HepG2 (cell line): ENCODE measurements around the gene C5AR1. TPM values are rescaled to one million over a fixed set of nuclear protein-coding genes. Genes with fewer than 3 reads are reported as not detected.

Source experiments
- ESRRA ChIP-seq: sonication (generic); formaldehyde crosslinking; IDR thresholded peaks from 2 replicates; pipeline ENCODE4 v1.5.1; 2020; ENCODE audit warnings: mild to moderate bottlenecking, low read depth, missing genetic modification reagents
- FOXK1 ChIP-seq: sonication (generic); formaldehyde crosslinking; IDR thresholded peaks from 2 replicates; pipeline ENCODE4 v1.4.0; 2020; ENCODE audit warnings: low read depth, missing genetic modification reagents, borderline replicate concordance
- GABPB1 ChIP-seq: IDR thresholded peaks from 2 replicates; pipeline ENCODE4 v1.6.1; 2016; ENCODE audit warnings: mild to moderate bottlenecking, missing genetic modification reagents, moderate library complexity, missing compliant biosample characterization
- NAIF1 ChIP-seq: sonication (generic); formaldehyde crosslinking; IDR thresholded peaks from 2 replicates; pipeline ENCODE4 v1.5.0; 2020; ENCODE audit warnings: mild to moderate bottlenecking, missing genetic modification reagents, borderline replicate concordance
- RXRB ChIP-seq: IDR thresholded peaks from 2 replicates; pipeline ENCODE4 v1.6.1; 2016; ENCODE audit warnings: borderline replicate concordance, missing genetic modification reagents, missing compliant biosample characterization
- SKI ChIP-seq: fragments of 450-650 bp; IDR thresholded peaks from one replicate; pipeline ENCODE4 v1.6.1; 2018; ENCODE audit warnings: mild to moderate bottlenecking; ENCODE audit not compliant: partially characterized antibody
- ZC3H13 ChIP-seq: sonication (generic); formaldehyde crosslinking; IDR thresholded peaks from 2 replicates; pipeline ENCODE4 v1.8.1; 2023; ENCODE audit warnings: mild to moderate bottlenecking, missing genetic modification reagents, moderate library complexity
- ZNF12 ChIP-seq: sonication (generic); formaldehyde crosslinking; IDR thresholded peaks from 2 replicates; pipeline ENCODE4 v1.5.0; 2020; ENCODE audit warnings: missing genetic modification reagents
- polyA plus RNA-seq, 8 experiments: library from polyadenylated mRNA; depleted of rRNA in 3 of 8; stranded (reverse) in 7 of 8; unstranded in 1 of 8; fragments of >200 nt; fragmentation: Illumina TruSeq in 4 of 8; extraction: Trizol in 4 of 8; gene quantifications; 2 replicates each; pipeline versions ENCODE4 v1.2.1 to v1.2.3, GENCODE V29; 2011 to 2016; ENCODE audit warnings: low read depth in 4 of 8, missing spikeins in 1 of 8, mixed read lengths in 1 of 8; ENCODE audit not compliant: insufficient read depth in 1 of 8
- total RNA-seq, 5 experiments: library from RNA; depleted of rRNA; stranded (reverse); fragments of >200 nt; fragmentation: Illumina TruSeq; extraction: Trizol; gene quantifications; 2 replicates each; pipeline ENCODE4 v1.2.3, GENCODE V29; 2016; ENCODE audit warnings: low read depth in 1 of 5
- TF ChIP-seq, protein P1 (sequence below): IDR thresholded peaks from 2 replicates; pipeline ENCODE4 v1.4.0; 2020; ENCODE audit warnings: mild to moderate bottlenecking, missing genetic modification reagents
- TF ChIP-seq, protein P2 (sequence below): sonication (generic); formaldehyde crosslinking; IDR thresholded peaks from 2 replicates; pipeline ENCODE4 v1.8.0; 2022; ENCODE audit warnings: mild to moderate bottlenecking, missing genetic modification reagents, moderate library complexity
- TF ChIP-seq, protein P3 (sequence below): IDR thresholded peaks from 2 replicates; pipeline ENCODE4 v1.6.1; 2016; ENCODE audit warnings: missing compliant biosample characterization, missing genetic modification reagents, borderline replicate concordance
- TF ChIP-seq, protein P4 (sequence below): sonication (generic); formaldehyde crosslinking; IDR thresholded peaks from 2 replicates; pipeline ENCODE4 v1.4.0; 2020; ENCODE audit warnings: low read depth, missing genetic modification reagents
- TF ChIP-seq, protein P5 (sequence below): sonication (generic); formaldehyde crosslinking; IDR thresholded peaks from 2 replicates; pipeline ENCODE4 v1.5.0; 2020; ENCODE audit warnings: mild to moderate bottlenecking, missing genetic modification reagents, moderate library complexity

C5AR1 gene
- total and polyA plus RNA-seq, 2 of the 13 experiments (the other 11 are each of a cell fraction or from before 2014, with no cell fraction given), result 0.07 to 1.6 TPM

DNA sequence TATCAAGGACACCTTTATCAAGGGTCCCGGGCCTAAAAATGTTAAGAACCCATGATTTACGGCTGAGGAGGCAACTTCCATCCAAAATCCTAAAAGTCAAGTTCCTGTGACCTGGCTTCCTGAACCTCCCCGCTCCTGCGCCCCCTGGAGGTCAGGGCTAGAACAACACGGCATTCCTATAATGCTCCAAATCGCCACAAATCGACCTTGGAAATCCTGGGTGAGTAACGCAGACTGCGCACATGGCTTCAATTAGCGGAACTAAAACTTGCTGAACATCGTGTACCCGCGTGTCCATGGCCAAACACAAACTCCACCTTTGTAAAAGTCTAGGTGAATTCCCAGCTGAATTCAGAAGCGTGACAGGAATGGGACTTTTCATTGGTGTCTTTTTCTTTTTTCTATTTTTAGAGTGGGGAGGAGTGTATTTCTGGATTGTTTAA lies 4.3 kb upstream of the C5AR1 start (continued):
- TF ChIP-seq, protein P1, sequence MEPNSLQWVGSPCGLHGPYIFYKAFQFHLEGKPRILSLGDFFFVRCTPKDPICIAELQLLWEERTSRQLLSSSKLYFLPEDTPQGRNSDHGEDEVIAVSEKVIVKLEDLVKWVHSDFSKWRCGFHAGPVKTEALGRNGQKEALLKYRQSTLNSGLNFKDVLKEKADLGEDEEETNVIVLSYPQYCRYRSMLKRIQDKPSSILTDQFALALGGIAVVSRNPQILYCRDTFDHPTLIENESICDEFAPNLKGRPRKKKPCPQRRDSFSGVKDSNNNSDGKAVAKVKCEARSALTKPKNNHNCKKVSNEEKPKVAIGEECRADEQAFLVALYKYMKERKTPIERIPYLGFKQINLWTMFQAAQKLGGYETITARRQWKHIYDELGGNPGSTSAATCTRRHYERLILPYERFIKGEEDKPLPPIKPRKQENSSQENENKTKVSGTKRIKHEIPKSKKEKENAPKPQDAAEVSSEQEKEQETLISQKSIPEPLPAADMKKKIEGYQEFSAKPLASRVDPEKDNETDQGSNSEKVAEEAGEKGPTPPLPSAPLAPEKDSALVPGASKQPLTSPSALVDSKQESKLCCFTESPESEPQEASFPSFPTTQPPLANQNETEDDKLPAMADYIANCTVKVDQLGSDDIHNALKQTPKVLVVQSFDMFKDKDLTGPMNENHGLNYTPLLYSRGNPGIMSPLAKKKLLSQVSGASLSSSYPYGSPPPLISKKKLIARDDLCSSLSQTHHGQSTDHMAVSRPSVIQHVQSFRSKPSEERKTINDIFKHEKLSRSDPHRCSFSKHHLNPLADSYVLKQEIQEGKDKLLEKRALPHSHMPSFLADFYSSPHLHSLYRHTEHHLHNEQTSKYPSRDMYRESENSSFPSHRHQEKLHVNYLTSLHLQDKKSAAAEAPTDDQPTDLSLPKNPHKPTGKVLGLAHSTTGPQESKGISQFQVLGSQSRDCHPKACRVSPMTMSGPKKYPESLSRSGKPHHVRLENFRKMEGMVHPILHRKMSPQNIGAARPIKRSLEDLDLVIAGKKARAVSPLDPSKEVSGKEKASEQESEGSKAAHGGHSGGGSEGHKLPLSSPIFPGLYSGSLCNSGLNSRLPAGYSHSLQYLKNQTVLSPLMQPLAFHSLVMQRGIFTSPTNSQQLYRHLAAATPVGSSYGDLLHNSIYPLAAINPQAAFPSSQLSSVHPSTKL, result peak; percentile 79
- 0 out of 2 replicates have a peak, but pooled peaks have one; percentile 25 for TF ChIP-seq ZNF12 (CRISPR knock-in tag)
- TF ChIP-seq, protein P2, sequence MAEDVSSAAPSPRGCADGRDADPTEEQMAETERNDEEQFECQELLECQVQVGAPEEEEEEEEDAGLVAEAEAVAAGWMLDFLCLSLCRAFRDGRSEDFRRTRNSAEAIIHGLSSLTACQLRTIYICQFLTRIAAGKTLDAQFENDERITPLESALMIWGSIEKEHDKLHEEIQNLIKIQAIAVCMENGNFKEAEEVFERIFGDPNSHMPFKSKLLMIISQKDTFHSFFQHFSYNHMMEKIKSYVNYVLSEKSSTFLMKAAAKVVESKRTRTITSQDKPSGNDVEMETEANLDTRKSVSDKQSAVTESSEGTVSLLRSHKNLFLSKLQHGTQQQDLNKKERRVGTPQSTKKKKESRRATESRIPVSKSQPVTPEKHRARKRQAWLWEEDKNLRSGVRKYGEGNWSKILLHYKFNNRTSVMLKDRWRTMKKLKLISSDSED (CRISPR knock-in tag), result no peak
- TF ChIP-seq, protein P3, sequence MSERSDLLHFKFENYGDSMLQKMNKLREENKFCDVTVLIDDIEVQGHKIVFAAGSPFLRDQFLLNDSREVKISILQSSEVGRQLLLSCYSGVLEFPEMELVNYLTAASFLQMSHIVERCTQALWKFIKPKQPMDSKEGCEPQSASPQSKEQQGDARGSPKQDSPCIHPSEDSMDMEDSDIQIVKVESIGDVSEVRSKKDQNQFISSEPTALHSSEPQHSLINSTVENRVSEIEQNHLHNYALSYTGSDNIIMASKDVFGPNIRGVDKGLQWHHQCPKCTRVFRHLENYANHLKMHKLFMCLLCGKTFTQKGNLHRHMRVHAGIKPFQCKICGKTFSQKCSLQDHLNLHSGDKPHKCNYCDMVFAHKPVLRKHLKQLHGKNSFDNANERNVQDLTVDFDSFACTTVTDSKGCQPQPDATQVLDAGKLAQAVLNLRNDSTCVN (CRISPR knock-in tag), result 0 out of 2 replicates have a peak, but pooled peaks have one; percentile 36
- TF ChIP-seq ZC3H13 (CRISPR knock-in tag), result no peak
- no peak for TF ChIP-seq SKI
- peak; percentile 46; the same call in 1 of the 2 replicates for TF ChIP-seq GABPB1 (CRISPR knock-in tag)
- TF ChIP-seq, protein P4, sequence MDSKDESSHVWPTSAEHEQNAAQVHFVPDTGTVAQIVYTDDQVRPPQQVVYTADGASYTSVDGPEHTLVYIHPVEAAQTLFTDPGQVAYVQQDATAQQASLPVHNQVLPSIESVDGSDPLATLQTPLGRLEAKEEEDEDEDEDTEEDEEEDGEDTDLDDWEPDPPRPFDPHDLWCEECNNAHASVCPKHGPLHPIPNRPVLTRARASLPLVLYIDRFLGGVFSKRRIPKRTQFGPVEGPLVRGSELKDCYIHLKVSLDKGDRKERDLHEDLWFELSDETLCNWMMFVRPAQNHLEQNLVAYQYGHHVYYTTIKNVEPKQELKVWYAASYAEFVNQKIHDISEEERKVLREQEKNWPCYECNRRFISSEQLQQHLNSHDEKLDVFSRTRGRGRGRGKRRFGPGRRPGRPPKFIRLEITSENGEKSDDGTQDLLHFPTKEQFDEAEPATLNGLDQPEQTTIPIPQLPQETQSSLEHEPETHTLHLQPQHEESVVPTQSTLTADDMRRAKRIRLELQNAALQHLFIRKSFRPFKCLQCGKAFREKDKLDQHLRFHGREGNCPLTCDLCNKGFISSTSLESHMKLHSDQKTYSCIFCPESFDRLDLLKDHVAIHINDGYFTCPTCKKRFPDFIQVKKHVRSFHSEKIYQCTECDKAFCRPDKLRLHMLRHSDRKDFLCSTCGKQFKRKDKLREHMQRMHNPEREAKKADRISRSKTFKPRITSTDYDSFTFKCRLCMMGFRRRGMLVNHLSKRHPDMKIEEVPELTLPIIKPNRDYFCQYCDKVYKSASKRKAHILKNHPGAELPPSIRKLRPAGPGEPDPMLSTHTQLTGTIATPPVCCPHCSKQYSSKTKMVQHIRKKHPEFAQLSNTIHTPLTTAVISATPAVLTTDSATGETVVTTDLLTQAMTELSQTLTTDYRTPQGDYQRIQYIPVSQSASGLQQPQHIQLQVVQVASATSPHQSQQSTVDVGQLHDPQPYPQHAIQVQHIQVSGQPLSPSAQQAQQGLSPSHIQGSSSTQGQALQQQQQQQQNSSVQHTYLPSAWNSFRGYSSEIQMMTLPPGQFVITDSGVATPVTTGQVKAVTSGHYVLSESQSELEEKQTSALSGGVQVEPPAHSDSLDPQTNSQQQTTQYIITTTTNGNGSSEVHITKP (CRISPR knock-in tag), result peak; percentile 70
- TF ChIP-seq FOXK1 (CRISPR knock-in tag), result peak; percentile 40; the same call in 1 of the 2 replicates
- TF ChIP-seq, protein P5, sequence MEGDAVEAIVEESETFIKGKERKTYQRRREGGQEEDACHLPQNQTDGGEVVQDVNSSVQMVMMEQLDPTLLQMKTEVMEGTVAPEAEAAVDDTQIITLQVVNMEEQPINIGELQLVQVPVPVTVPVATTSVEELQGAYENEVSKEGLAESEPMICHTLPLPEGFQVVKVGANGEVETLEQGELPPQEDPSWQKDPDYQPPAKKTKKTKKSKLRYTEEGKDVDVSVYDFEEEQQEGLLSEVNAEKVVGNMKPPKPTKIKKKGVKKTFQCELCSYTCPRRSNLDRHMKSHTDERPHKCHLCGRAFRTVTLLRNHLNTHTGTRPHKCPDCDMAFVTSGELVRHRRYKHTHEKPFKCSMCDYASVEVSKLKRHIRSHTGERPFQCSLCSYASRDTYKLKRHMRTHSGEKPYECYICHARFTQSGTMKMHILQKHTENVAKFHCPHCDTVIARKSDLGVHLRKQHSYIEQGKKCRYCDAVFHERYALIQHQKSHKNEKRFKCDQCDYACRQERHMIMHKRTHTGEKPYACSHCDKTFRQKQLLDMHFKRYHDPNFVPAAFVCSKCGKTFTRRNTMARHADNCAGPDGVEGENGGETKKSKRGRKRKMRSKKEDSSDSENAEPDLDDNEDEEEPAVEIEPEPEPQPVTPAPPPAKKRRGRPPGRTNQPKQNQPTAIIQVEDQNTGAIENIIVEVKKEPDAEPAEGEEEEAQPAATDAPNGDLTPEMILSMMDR, result peak; percentile 91
- peak; percentile 40; the same call in 1 of the 2 replicates for TF ChIP-seq ESRRA (CRISPR knock-in tag)
- peak; percentile 99 for TF ChIP-seq NAIF1 (CRISPR knock-in tag)
- peak; percentile 51; the same call in 1 of the 2 replicates for TF ChIP-seq RXRB (CRISPR knock-in tag)
